HG02884 (cell line): ENCODE results near the gene BNIP5.
"Not testable (repeated sequence)": the region's sequence is repeated elsewhere in the genome, so short reads cannot be mapped to it uniquely, and the experiment has no call there.

Source experiments
- ATAC-seq: cut with Tn5 transposase; IDR thresholded peaks from one replicate; pipeline ENCODE4 v1.9.1; 2021; ENCODE audit warnings: mild to moderate bottlenecking, moderate library complexity; ENCODE audit not compliant: unreplicated experiment

Gene BNIP5

GRCh38 chr6:36367743-36368142, 31.1 kb upstream of the BNIP5 start:
- ATAC-seq: no peak

DNA sequence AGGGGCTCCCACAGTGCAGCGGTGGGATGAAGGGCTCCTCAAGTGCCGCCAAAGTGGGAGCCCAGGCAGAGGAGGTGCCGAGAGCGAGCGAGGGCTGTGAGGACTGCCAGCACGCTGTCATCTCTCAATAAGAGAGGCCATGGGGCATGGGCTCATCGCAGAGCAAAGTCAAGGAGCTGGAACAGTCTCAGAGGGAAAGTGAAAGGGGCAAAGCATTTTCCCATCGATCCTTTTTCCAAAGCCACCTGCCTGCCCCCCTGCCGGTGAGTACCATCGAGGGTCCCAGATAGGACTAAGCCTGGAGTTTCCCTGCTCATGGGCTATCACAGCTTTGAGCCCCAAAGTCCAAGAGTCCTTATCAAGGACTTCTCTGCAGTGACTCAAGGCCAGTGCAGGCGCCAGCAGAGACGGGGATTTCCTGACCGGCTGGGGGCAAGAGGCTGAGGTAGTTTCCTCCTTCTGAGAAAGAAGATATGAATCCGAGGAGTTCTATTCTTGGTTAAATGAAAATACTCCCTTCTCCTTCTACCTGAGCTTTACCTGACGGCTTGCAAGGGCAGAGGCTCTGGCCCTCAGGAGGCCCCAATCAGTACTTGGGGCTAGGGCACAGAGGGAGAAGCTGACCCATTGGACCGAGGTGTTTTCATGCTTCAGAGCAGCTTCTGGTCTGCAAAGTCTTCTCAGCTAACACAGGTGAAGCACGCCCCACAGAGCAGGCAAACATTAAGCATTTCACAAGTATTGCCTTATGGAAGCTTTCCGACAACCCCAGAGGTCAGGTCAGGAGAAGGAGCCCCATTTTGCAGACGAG, 28.2 kb upstream of the BNIP5 start:
- peak; percentile 53 for ATAC-seq

DNA sequence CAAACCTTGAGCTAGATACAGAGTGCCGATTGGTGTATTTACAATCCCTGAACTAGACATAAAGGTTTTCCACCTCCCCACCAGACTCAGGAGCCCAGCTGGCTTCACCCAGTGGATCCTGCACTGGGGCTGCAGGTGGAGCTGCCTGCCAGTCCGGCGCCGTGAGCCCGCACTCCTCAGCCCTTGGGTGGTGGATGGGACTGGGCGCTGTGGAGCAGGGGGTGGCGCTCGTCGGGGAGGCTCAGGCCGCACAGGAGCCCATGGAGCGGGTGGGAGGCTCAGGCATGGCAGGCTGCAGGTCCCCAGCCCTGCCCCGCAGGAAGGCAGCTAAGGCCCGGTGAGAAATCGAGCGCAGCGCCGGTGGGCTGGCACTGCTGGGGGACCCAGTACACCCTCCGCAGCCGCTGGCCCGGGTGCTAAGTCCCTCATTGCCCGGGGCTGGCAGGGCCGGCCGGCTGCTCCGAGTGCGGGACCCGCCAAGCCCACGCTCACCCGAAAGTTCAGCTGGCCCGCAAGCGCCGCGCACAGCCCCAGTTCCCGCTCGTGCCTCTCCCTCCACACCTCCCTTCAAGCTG, 27.5 kb upstream of the BNIP5 start:
- not testable (repeated sequence) for ATAC-seq

DNA sequence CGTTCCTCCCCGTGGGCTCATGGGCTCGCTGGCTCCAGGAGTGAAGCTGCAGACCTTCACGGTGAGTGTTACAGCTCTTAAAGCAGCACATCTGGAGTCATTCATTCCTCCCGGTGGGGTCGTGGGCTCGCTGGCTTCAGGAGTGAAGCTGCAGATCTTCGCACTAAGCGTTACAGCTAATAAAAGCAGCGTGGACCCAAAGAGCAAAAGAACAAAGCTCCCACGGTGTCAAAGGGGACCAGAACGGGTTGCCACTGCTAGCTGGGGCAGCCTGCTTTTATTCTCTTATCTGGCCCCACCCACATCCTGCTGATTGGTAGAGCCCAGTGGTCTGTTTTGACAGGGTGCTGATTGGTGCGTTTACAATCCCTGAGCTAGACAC, 26.7 kb upstream of the BNIP5 start:
- ATAC-seq: not testable (repeated sequence)

DNA sequence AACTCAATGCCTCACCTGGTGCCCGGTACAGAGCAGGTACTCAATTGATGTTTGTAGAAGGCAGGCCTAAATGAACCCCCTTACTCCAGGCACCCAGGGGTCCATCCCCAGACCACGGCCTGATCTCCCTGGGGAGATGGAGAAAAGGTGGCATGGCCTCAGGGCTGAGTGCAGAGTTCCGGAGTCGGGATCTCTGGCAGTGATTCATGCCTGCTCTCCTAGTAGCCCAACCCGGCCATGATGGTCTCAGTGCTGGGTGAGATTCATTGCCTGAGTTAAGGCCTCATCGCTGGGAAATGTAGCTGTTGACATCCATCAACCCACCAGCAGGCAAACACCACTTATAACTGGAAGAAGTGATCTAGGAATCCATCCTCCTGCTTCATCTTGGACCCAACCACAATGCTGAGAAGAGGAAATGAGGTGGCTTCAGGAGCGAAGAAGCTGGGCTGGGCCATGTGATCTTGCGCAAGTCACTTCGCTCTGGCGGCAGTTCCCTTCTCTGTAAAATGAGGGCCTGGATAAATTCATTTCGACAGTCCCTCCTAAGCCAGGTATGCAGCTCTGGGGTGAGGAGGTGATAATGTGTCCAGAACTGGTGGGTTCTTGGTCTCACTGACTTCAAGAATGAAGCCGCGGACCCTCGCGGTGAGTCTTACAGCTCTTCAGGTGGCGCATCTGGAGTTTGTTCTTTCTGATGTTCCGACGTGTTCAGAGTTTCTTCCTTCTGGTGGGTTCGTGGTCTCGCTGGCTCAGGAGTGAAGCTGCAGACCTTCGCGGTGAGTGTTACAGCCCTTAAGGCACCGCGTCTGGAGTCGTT, 26.1 kb upstream of the BNIP5 start:
- no peak for ATAC-seq

DNA sequence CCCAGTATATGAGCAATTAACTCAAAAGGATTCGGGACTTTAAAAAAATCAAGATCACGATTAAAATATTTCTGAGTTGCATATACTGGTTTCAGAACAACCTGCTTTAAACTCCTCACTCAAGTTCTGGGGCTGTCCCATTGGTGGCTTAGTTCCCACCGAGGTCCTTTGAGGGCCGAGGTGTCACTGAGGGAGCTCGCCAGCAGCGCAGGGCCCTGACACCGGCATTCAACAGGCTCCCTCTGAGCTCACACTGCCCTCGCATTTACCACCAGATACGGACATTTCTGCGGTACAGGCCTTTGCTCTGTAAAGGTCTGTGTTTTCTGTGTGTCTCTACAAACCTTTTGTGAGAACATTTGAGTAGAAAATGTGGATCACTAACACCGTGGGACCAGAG, 24.4 kb upstream of the BNIP5 start:
- no peak for ATAC-seq

GRCh38 chr6:36360241-36361054, 23.8 kb upstream of the BNIP5 start:
- ATAC-seq: no peak

GRCh38 chr6:36358226-36358915, 21.7 kb upstream of the BNIP5 start:
- no peak for ATAC-seq

DNA sequence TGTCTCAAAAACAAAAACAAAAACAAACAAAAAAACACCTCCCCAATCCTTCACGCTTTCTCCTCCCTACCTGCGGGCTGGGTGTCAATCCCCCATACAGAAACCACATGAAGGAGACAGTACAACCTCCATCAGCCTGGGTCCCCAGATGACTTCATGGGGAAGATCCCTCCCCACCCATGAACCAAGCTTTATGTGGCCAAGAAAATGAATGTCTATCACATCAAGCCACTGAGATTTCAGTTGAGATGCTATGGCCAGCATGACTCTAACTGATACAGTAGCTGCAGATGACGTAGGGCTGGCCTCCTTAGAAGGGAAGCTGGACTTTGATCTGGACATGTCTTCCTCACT, 21.2 kb upstream of the BNIP5 start:
- no peak for ATAC-seq

- no peak for ATAC-seq
Measured at GRCh38 chr6:36355819-36356218, 19.1 kb upstream of the BNIP5 start.

DNA sequence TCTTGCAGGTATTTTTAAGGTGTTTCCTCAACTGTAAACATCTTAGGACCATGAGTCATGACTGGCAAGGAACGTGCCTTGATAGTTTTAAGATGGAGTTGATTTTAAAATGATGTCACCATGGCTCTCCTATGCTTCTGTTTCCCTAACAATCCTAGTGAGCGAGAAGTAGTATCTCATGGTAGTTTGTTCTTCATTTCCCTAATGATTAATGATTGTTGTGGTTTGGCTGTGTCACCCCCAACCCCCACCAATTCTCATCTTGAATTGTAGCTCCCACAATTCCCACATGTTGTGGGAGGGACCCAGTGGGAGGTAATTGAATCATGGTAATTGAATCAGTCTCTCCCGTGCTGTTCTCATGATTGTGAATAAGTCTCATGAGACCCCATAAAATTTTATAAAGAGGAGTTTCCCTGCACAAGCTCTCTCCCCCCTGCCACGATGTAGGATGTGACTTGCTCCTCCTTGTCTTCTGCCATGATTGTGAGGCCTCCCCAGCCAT, 16.8 kb upstream of the BNIP5 start:
- no peak for ATAC-seq

DNA sequence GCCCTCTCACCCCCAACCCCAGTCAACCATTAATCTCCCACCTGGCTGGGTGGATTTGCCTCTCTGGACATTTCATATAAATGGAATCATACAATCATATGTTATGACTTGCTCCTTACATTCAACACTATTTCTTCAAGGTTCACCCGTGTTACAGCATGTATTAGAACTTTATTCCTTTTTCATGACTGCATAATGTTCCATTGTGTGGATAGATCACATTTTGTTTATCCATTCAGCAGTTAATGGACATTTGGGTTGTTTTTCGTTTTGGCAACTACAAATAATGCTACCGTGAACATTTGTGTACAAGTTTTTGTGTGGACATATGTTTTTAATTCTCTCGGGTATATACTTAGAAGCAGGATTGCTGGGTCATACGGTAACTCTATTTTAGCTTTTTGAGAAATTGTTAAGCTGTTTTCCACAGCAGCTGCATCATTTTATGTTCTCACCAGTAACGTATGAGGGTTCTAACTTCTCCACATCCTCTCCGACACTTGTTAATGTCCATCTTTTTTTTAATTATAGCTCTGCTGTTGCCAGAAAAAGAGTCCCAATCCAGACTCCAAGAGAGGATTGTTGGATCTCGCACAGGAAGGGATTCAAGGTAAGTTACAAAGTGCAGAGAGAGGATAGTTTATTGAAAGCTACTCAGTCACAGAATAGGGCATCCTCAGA, 15.9 kb upstream of the BNIP5 start:
- ATAC-seq: no peak

GRCh38 chr6:36350681-36351571, 14.2 kb upstream of the BNIP5 start:
- no peak for ATAC-seq

GRCh38 chr6:36350082-36350481, 13.4 kb upstream of the BNIP5 start:
- no peak for ATAC-seq

- no peak for ATAC-seq
Measured at GRCh38 chr6:36349240-36349639, 12.6 kb upstream of the BNIP5 start.

DNA sequence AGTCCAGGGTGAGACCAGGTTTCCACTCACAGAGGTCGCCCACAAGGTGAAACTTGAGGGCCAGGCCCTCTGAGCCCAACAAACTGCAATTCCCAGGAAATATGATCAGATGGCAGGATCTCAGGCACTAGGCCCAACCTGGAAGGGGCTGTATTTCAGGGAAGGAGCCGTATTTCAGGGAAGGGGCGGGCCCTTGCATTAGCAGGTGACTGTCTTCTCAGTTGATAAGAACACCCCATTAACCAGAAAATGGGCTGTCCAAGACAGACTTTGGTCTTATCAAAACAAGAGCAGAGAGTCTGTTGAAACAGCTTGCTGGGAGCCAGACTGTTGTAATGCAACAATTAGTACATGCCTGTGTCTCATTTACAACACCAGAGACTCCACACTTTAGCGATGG, 10.9 kb upstream of the BNIP5 start:
- ATAC-seq: no peak

DNA sequence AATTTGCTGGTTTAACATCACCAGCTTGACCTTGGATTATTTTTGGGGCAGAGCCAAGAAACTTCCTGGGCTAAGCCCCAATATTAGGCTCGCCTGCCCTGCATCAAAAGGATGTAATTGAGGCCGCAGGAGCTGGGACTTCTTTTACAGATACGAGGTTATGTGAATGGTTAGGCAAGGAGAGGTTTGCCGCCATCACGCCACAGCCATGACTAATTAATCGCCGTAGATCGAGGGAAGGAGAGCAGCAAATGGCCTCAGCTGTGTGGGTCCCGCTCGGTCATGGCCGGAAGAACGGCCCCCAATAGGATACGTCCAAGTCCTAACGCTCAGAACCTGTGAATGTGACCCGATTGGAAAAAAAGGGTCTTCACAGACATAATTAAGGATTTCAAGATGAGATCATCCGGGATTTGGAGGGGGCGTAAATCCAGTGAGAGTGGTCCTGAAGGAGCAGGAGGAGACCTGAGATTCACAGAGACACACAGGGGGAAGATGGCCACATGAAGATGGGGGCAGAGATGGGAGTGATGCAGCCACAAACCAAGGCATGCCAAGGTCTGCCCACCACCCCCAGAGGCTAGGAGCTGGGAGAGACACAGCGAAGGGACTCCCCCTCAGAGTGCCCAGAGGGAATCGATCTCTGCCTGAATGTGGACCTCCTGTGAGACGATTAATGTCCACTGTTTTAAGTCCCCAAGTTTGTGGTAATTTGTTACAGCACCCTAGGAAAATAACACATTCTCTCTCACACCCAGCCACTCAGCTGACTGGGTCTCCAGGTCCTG, 10.0 kb upstream of the BNIP5 start:
- ATAC-seq: no peak
